ENCODE measurements around the gene SNAP29. TPM values are rescaled to one million over a fixed set of nuclear protein-coding genes. Genes with fewer than 3 reads are reported as not detected.
"Not testable (repeated sequence)": the region's sequence is repeated elsewhere in the genome, so short reads cannot be mapped to it uniquely, and the experiment has no call there.

Gene SNAP29
- total and polyA plus RNA-seq, 4 experiments from 2014 or later: 18.8 to 27.8 (median 25.3) TPM

DNA sequence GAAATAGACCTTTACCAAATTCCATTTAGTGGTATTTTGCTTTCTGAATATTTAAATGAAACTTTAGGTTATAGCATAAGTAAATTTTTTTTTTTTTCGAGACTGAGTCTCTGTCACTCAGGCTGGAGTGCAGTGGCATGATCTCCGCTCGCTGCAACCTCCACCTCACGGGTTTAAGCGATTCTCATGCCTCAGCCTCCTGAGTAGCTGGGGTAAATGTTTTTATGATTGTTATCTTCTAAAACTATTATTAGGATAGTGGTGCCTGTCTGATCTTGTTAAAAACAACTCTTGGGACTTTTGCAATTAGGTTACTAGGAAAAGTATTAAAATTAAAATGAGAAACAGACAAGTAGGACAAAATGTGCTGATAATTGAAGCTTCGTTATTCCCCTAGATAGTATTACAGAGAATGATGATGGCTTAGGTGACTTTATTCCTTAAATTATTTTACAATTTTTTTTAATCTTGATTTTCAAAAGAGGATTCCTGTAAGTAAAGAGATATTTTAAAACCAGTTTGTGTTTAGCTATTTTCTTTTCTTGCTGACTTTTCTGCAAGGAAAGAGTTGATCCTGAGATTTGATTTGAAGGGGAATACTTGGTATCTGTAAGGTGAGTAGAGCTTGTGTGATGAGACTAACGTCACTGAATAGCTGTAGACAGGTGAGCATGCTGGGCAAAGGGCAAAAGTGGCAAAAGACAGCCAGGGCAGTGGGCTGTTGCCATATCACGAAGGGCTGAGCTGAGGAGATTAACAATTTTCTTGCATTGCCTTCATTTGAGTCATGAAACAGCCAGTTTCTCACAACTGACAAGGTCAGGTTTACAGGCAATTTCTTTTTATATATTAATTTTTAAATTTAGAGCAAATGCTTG is 79.2 kb downstream of the SNAP29 start:
- no peaks in the 10 kb centered on the region for H3K27me3 Mint-ChIP-seq
- ChIA-PET POLR2A (ENCODE audit: partially characterized antibody) (no interaction called here), CTCF (ENCODE audit: partially characterized antibody) (interaction anchor here (0.8 to 1.0 kb wide), 2 partner anchors 15 to 21 kb away, joined by 4 to 5 read pairs; partner anchors contain the start of gene CRKL)
- no peaks in the 10 kb centered on the region for H3K9me3 Mint-ChIP-seq
- no peak for DNase-seq
- peaks cover 84% of the 10 kb centered on the region for H3K4me1 ChIP-seq (ENCODE audit: insufficient read depth, low read length)
- H3K36me3 Mint-ChIP-seq: peaks cover 33 to 66% of the 10 kb centered on the region in 2 donors
- peaks cover 21% of the 10 kb centered on the region for H3K36me3 ChIP-seq (ENCODE audit: insufficient read depth, low read length)
- H3K4me3 Mint-ChIP-seq: peak overlapping the region in 4 of 8 donors; percentile 62 to 81 (median 72)
- peaks cover 55 to 96% (median 75%) of the 10 kb centered on the region in 4 donors for H3K4me1 Mint-ChIP-seq
- peak overlapping the region in 4 of 7 donors; percentile 1 to 72 (median 29) for H3K27ac Mint-ChIP-seq
- no peak overlapping the region for H3K4me3 ChIP-seq (ENCODE audit: low read length in 2 of 2)
- no peaks in the 10 kb centered on the region for H3K9me3 ChIP-seq (ENCODE audit: control insufficient read depth in 1 of 2, low read length in 2 of 2)
- intact Hi-C loops (cut with micrococcal nuclease): no loop called here
- H3K27me3 ChIP-seq (ENCODE audit: insufficient read depth, low read length): no peaks in the 10 kb centered on the region
- no peak overlapping the region for H3K27ac ChIP-seq (ENCODE audit: low read depth, low read length)

DNA sequence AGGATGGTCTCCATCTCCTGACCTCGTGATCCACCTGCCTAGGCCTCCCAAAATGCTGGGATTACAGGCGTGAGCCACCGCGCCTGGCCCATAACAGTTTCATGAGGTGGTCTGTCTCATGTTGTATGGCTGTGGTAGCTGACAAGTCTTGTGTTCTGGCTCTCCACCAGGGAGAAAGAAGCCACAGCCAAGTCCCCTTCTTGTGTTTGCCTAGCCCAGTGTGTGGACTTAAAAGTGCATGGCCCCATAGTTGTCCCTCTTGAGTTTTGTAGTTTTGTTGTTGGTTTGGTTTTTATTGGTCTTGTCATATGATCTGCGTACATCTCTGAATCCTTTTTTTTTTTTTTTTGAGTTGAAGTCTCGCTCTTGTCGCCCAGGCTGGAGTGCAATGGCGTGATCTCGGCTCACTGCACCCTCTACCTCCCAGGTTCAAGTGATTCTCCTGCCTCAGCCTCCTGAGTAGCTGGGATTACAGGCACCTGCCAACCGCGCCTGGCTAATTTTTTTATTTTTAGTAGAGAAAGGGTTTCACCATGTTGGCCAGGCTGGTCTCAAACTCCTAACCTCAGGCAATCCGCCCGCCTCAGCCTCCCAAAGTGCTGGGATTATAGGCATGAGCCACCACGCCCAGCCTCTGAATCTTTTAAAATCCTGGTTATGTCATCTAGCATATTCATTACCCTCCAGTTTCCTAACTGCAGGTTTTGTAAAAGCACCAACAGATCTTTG is 80.8 kb downstream of the SNAP29 start:
- POLR2A ChIA-PET (ENCODE audit: partially characterized antibody); DNase-seq; H3K27ac ChIP-seq (ENCODE audit: low read depth, low read length); CTCF ChIA-PET (ENCODE audit: partially characterized antibody); H3K9me3 Mint-ChIP-seq; H3K9me3 ChIP-seq (ENCODE audit: control insufficient read depth in 1 of 2, low read length in 2 of 2); H3K27me3 Mint-ChIP-seq; H3K27me3 ChIP-seq (ENCODE audit: insufficient read depth, low read length); H3K4me3 ChIP-seq (ENCODE audit: low read length in 2 of 2): not testable (repeated sequence)
- intact Hi-C loops (cut with micrococcal nuclease): loop anchor here (10.0 kb wide), 1 partner anchor 55 kb away; no protein-coding TSS in a partner anchor
- H3K4me3 Mint-ChIP-seq: peak overlapping the region in 7 of 8 donors; percentile 21 to 61 (median 49)
- peaks cover 55 to 93% (median 75%) of the 10 kb centered on the region in 4 donors for H3K4me1 Mint-ChIP-seq
- peaks cover 25 to 63% of the 10 kb centered on the region in 2 donors for H3K36me3 Mint-ChIP-seq
- peak overlapping the region in 1 of 7 donors; percentile 46 for H3K27ac Mint-ChIP-seq
- Histone ChIP-seq H3K36me3 (ENCODE audit: insufficient read depth, low read length) (peaks cover 18% of the 10 kb centered on the region), H3K4me1 (ENCODE audit: insufficient read depth, low read length) (peaks cover 85% of the 10 kb centered on the region)

DNA sequence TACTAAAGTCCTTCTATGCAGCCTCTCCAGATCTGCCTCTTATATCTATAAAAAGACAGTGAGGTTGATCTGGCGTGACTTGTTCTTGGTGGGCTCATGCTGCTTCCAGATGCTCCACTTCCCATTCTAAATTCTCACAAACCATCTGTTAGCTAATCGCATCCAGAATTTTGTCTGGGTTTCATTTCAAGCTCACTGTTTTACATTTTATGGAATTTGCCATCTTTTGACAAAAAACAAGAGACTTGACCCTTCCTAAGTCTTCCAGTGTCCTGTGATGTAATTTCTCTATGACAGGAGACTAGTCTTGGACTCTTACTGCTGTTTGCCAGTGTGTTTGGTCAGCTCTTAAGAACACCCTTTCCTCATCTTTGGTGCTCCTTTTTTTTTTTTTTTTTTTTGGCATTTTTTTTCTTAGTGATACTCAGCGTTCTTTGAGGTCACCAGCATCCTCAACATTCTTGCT is 81.4 kb downstream of the SNAP29 start:
- intact Hi-C loops (cut with micrococcal nuclease): loop anchor here (10.0 kb wide), 1 partner anchor 55 kb away; no protein-coding TSS in a partner anchor
- Histone ChIP-seq H3K9me3 (ENCODE audit: control insufficient read depth in 1 of 2, low read length in 2 of 2) (no peaks in the 10 kb centered on the region), H3K4me3 (ENCODE audit: low read length in 2 of 2) (no peak overlapping the region), H3K4me1 (ENCODE audit: insufficient read depth, low read length) (peaks cover 84% of the 10 kb centered on the region), H3K27ac (ENCODE audit: low read depth, low read length) (no peak overlapping the region), H3K27me3 (ENCODE audit: insufficient read depth, low read length) (no peaks in the 10 kb centered on the region), H3K36me3 (ENCODE audit: insufficient read depth, low read length) (peaks cover 18% of the 10 kb centered on the region)
- Mint-ChIP-seq H3K27ac (peak overlapping the region in 2 of 7 donors; percentile 46 to 62), H3K9me3 (no peaks in the 10 kb centered on the region), H3K36me3 (peaks cover 25 to 58% of the 10 kb centered on the region in 2 donors), H3K27me3 (no peaks in the 10 kb centered on the region), H3K4me3 (peak overlapping the region in 2 of 8 donors; percentile 21 to 50), H3K4me1 (peaks cover 53 to 93% (median 76%) of the 10 kb centered on the region in 4 donors)
- no peak for DNase-seq
- CTCF ChIA-PET (ENCODE audit: partially characterized antibody): no interaction called here
- POLR2A ChIA-PET (ENCODE audit: partially characterized antibody): no interaction called here

Other genes starting within 250 kb of the SNAP29 start
- gene SERPIND1, start 84.9 kb upstream of the SNAP29 start, total RNA-seq: not detected
- under 1 TPM; 0.07 to 0.29 TPM for gene SERPIND1, start 84.9 kb upstream of the SNAP29 start, polyA plus RNA-seq
- 100 to 1,000 TPM; 142 to 145 TPM for gene PI4KA, start 196 bp upstream of the SNAP29 start, total RNA-seq
- gene PI4KA, start 196 bp upstream of the SNAP29 start, polyA plus RNA-seq: 10 to 100 TPM; 31.5 to 78.5 TPM
- gene CRKL, start 58.4 kb downstream of the SNAP29 start, total RNA-seq: 10 to 100 TPM; 85.1 to 86.5 TPM
- gene CRKL, start 58.4 kb downstream of the SNAP29 start, polyA plus RNA-seq: 10 to 100 TPM; 39.9 to 51.3 TPM
- gene AIFM3, start 108.2 kb downstream of the SNAP29 start, total RNA-seq: 1 to 10 TPM in 1 of 2 experiments, under 1 TPM in 1; 0.55 to 1.0 TPM
- not detected for gene AIFM3, start 108.2 kb downstream of the SNAP29 start, polyA plus RNA-seq
- gene LZTR1, start 123.3 kb downstream of the SNAP29 start, total RNA-seq: 100 to 1,000 TPM; 112 to 114 TPM
- gene LZTR1, start 123.3 kb downstream of the SNAP29 start, polyA plus RNA-seq: 10 to 100 TPM in 1 of 2 donors, 1 to 10 TPM in 1; 5.5 to 18.1 TPM
- gene THAP7, start 143.1 kb downstream of the SNAP29 start, total RNA-seq: 10 to 100 TPM; 60.4 to 65.0 TPM
- gene THAP7, start 143.1 kb downstream of the SNAP29 start, polyA plus RNA-seq: 10 to 100 TPM; 45.9 to 46.9 TPM
- 1 to 10 TPM; 1.1 to 1.2 TPM for gene P2RX6, start 156.2 kb downstream of the SNAP29 start, total RNA-seq
- gene P2RX6, start 156.2 kb downstream of the SNAP29 start, polyA plus RNA-seq: under 1 TPM in 1 of 2 donors, not detected in 1; 0.19 TPM
- not detected for gene SLC7A4, start 173.6 kb downstream of the SNAP29 start, total RNA-seq
- under 1 TPM; 0.07 to 0.15 TPM for gene SLC7A4, start 173.6 kb downstream of the SNAP29 start, polyA plus RNA-seq
- gene LRRC74B, start 186.9 kb downstream of the SNAP29 start, total RNA-seq: not detected
- not detected for gene LRRC74B, start 186.9 kb downstream of the SNAP29 start, polyA plus RNA-seq